ENCODE measurements around the gene MAML1.

MAML1 gene

GRCh38 chr5:179795049-179795862 lies 62.6 kb downstream of the MAML1 start:
- no peak for DNase-seq

GRCh38 chr5:179795863-179796833 lies 63.5 kb downstream of the MAML1 start:
- DNase-seq: peak; percentile 74

DNA sequence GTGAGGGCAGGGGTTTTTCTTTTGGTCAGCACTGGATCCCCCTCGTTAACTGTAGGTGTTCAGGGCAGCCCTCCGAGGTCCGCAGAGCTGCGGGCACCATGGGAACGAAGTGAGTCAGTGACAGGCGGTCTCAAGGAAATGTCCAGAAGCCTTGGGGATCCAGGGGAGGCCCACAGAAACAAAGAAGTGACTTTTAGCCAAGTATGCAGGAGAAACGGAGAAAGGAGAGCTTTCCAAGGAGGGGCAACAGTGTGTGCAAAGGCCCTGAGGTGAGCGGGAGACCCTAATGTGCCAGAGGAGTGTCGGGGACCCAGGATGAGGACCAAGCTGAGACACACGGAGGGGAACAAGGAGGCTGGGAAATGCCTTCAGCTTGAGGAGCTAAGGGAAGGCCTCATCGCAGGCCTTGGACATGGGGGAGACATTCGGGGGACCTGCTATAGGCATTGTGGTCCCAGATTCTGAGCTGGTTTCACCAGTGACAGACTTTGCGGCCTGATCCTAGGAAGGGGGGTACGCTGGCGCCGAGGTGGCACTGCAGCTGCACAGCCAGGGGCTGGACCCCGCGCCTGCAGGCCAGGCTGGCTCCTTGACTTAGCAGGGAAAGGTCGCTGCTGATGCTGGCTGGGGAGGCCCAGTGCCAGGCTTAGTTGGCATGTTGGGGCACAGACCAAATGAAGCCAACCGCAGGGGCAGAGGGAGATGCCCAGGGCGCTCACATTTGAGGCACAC lies 64.4 kb downstream of the MAML1 start:
- DNase-seq: no peak

- DNase-seq: no peak
These were observed 65.1 kb downstream of the MAML1 start for GRCh38 chr5:179797741-179798140.

DNA sequence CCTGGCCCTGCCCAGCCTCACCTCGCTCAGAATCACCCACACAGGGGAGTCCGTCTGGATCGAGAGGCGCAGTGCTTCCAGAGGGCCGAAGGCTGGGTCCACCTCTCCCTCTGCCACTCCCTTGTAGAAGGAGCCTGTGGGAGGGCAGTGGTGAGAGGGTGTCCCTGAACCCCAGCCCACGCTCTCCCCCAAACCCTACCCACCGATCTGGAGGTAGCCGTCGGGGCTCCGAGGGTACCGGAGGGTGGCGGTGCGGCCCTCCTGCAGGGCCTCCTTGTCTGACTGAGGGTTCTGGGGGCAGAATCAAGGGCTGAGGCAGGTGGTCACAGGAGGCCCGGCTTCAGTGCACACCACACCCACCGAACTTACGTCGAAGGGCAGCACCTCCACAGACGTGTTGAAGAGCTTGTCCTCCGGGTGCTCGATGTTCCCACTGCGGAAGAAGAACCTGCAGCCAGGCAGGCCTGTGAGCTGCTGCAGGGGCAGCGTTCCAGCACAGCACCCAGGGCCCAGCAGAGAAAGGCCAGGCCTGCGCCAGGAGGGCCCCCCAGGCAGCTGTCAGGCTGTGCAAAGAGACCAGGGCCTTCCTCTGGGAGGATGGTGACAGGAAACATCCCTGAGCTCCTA lies 65.6 kb downstream of the MAML1 start:
- no peak for DNase-seq

- DNase-seq: no peak
These were observed 66.4 kb downstream of the MAML1 start for GRCh38 chr5:179798771-179799643.

- DNase-seq: no peak
These were observed 67.0 kb downstream of the MAML1 start for GRCh38 chr5:179799644-179799973.

DNA sequence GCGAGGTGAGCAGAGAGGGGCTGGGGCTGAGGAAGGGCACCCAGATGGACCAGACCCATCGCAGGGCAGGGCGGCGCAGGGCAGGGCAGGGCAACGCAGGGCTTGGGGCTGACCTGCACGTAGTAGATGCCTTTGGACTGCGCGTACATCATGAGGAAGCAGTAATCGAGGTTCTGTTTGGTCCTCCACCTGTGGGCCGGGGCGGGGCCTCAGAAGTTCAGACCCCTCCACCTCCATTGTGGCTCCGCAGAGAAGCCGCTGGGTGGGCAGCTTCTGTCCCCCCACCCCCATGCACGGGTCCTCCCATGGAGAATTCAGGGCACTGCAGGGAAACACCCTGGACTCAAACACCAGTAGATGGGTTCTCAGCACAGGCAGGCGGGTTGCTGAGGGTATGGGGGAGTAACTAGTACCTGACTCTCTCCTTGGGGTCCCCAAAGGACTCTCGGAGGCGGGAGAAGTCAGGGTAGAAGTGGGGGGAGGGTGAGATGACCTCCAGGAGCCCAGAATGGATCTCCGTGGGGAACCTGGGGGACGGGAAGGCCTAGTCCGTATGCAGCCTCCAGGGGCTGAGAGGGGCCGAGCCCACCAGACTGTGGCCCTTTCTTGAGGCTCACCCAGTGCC lies 67.6 kb downstream of the MAML1 start:
- no peak for DNase-seq

- DNase-seq: no peak
These were observed 68.1 kb downstream of the MAML1 start for GRCh38 chr5:179800696-179801201.

GRCh38 chr5:179801304-179802206 lies 68.9 kb downstream of the MAML1 start:
- DNase-seq: peak; percentile 91

DNA sequence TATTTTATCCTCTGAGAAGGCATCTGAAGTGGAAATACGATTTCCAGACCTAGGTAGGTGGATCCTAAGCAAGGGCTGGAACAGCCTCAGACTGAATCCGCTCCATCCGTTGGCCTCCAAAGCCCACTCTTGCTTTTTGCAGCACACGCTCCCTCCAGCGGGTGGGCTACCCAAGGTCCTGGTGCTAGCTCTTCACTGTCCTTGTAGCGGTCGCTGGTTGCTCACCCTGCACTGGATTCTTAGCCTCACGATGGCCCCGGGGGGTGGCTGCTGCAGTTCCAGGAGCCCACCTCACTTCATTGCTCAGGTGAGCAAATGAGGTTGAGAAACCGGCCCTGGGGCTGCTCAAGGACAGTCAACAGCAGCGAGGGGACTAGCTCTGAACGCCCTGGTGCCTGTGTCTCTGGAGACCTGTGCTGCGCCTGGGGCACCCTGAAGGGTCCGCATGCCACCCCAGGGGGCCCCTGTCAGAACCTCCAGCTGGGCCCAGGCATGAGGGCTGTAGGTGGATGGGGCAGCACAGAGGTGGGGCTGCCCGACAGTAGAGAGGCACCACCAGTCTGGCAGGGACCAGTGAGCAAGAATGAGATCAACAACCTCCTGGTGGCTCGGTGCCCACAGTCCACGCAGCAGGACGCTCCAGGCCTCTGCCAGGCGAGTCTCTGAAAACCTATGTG lies 69.7 kb downstream of the MAML1 start:
- DNase-seq: no peak

GRCh38 chr5:179802950-179803562 lies 70.4 kb downstream of the MAML1 start:
- DNase-seq: no peak

DNA sequence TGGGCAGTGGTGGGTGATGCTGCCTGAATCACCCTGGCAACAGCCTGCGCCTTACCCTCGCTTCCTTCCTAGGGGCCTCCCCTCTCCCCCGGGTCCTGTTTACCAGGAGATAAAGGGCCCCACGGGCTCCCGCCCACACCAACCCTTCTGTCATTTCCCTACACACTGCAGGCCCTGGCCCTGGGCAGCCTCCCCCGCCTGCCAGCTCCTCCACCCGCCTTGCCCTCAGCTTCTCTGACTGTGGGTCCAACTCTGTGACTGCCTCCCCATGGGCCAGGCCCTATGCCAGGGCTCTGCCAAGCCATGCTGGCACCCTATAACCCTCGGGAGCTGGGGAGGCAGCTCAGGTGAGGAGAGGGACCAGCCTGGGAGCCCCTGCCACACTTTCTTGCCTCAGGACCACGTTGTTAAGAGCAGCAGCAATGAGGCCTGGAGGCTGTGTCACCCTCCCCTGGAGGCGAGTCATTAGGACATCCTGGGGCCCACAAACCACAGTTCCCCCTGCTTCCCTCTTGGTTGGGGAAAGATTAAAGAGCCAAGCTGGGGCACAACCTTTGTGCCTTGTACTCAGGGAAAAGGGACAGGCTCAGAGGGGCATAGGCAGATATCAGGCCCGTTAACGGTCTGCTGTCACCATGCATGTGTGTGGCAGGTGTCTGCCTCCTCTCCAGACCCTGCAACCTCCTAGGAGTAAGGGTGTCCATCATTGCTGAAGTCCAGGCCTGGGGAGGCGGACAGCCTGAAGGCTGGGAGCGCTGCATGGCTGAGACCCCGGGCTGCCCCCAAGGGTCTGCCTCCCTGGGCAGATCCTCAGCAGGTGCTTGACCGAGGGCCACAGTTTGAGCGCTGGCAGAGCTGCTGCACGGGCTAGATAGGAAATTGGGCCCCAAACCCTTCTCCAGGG lies 71.3 kb downstream of the MAML1 start:
- peak; percentile 78 for DNase-seq

DNA sequence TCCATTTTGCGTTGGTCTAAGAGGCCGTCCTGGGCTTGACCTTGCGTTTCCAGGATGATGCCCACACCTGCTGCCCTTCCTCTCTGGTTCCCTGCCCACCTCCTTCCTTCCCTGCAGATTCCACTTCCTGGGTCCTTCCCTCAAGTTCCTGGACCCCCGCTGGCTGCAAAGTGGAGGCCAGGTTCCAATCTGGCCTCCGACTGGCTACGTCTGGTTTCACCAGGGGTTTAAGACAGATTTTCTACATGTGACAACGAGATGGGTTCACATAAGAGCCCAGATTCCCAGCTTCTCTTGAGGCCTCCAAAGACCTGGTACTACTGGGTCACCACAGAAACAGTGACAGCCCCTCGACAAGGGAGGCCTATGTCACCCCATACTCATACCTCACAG lies 71.9 kb downstream of the MAML1 start:
- no peak for DNase-seq

GRCh38 chr5:179805070-179805528 lies 72.5 kb downstream of the MAML1 start:
- no peak for DNase-seq

DNA sequence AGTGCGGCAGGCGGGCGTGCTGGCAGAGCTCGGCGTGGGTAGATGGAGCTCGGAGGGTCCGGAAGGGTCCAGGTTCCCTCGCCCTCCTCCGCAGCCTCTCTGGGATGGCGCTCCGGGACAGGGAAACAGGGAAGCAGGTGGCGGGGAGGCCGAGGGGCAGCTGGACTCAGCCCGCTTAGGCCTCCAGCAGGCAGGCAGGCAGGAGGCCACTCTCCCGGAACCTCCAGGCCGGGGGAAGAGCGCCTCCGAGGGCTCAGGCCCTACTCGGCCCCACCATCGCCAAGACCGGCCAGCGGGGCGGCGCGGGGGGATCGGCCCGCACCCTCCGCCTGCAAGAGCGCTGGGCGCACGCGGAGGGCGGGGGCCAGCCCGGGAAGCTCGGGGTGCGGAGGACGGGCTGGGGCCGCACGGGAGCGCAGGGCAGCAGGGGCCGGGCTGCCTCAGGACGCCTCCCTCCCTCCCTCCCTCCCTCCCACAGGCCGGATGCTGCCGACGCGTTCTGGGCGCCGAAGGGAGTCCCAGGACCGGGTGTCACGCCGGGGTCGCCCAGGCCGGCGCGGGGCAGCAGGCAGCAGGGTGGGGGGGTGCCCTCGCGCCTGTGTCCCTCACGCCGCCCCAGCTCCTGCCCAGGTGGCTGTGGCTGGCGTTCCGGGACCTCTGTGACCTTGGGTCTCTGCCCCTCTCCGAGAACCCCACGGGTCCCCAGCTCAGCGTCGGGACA lies 73.1 kb downstream of the MAML1 start:
- peak; percentile 57 for DNase-seq
